Measurements from ENCODE around the gene SAP30L. TPM values are rescaled to one million over a fixed set of nuclear protein-coding genes. Genes with fewer than 3 reads are reported as not detected.

The SAP30L gene
- polyA plus RNA-seq, 5 donors: 31.3 to 53.0 (median 48.8) TPM

- no peak for DNase-seq
Observed at GRCh38 chr5:154479160-154479943, 33.6 kb downstream of the SAP30L start.

- no peak for DNase-seq
Observed at GRCh38 chr5:154479944-154480750, 34.4 kb downstream of the SAP30L start.

- DNase-seq: no peak
Observed at GRCh38 chr5:154480847-154481246, 35.0 kb downstream of the SAP30L start.

GRCh38 chr5:154481584-154482381 lies 36.0 kb downstream of the SAP30L start:
- no peak for DNase-seq

- no peak for DNase-seq
Observed at GRCh38 chr5:154482528-154483449, 37.0 kb downstream of the SAP30L start.

GRCh38 chr5:154483654-154484392 lies 38.0 kb downstream of the SAP30L start:
- DNase-seq: no peak

- no peak for DNase-seq
Observed at GRCh38 chr5:154484393-154485095, 38.7 kb downstream of the SAP30L start.

GRCh38 chr5:154485096-154485491 lies 39.3 kb downstream of the SAP30L start:
- no peak for DNase-seq

- DNase-seq: no peak
Observed at GRCh38 chr5:154485850-154486426, 40.1 kb downstream of the SAP30L start.

- DNase-seq: no peak
Observed at GRCh38 chr5:154486427-154486866, 40.6 kb downstream of the SAP30L start.

GRCh38 chr5:154487541-154487940 lies 41.7 kb downstream of the SAP30L start:
- DNase-seq: no peak

- no peak for DNase-seq
Observed at GRCh38 chr5:154491941-154492340, 46.1 kb downstream of the SAP30L start.

- no peak for DNase-seq
Observed at GRCh38 chr5:154493274-154493673, 47.5 kb downstream of the SAP30L start.

- DNase-seq: no peak
Observed at GRCh38 chr5:154494036-154494435, 48.2 kb downstream of the SAP30L start.

- DNase-seq: no peak
Observed at GRCh38 chr5:154498591-154498990, 52.8 kb downstream of the SAP30L start.

- DNase-seq: no peak
Observed at GRCh38 chr5:154498994-154499393, 53.2 kb downstream of the SAP30L start.

- DNase-seq: no peak
Observed at GRCh38 chr5:154501566-154501965, 55.8 kb downstream of the SAP30L start.

GRCh38 chr5:154502180-154502579 lies 56.4 kb downstream of the SAP30L start:
- DNase-seq: no peak

- DNase-seq: no peak
Observed at GRCh38 chr5:154503698-154504039, 57.9 kb downstream of the SAP30L start.
